ENCODE results near the gene ZWILCH. TPM values are rescaled to one million over a fixed set of nuclear protein-coding genes. Genes with fewer than 3 reads are reported as not detected.

ZWILCH gene
- total and polyA plus RNA-seq, 9 donors = 3.5 to 9.6 (median 6.2) TPM

GRCh38 chr15:66595332-66595731, 90.2 kb downstream of the ZWILCH start:
- H3K4me3 ChIP-seq = no peak overlapping the region
- intact Hi-C loops (cut with DNase I) = no loop called here
- DNase-seq = no peak
- H3K27me3 ChIP-seq = no peaks in the 10 kb centered on the region
- no peak for TF ChIP-seq POLR2A (IDR thresholded peaks at IDR 0.05)
- H3K27ac ChIP-seq = no peak overlapping the region
- H3K4me1 ChIP-seq (ENCODE audit: insufficient read depth) = no peaks in the 10 kb centered on the region
- no peaks in the 10 kb centered on the region for H3K36me3 ChIP-seq
- no peaks in the 10 kb centered on the region for H3K9me3 ChIP-seq

- TF ChIP-seq POLR2A (IDR thresholded peaks at IDR 0.05) (no peak), CTCF (IDR thresholded peaks at IDR 0.05) (no peak), EP300 (IDR thresholded peaks at IDR 0.05) (no peak)
- no peak for DNase-seq
- intact Hi-C loops (cut with DNase I) = no loop called here
- Histone ChIP-seq H3K9me3 (no peaks in the 10 kb centered on the region), H3K27me3 (no peaks in the 10 kb centered on the region), H3K36me3 (no peaks in the 10 kb centered on the region), H3K27ac (no peak overlapping the region), H3K4me3 (no peak overlapping the region), H3K4me1 (ENCODE audit: insufficient read depth) (no peaks in the 10 kb centered on the region)
- 68 to 76% (median 76%) methylated on average over 8 of the region's 8 CpGs for WGBS, 3 donors
Observed at GRCh38 chr15:66595931-66596545, 90.9 kb downstream of the ZWILCH start.

GRCh38 chr15:66598095-66598815, 93.1 kb downstream of the ZWILCH start:
- H3K36me3 ChIP-seq = no peaks in the 10 kb centered on the region
- no peak for TF ChIP-seq EP300 (IDR thresholded peaks at IDR 0.05)
- TF ChIP-seq POLR2A (IDR thresholded peaks at IDR 0.05) = no peak
- TF ChIP-seq CTCF (IDR thresholded peaks at IDR 0.05) = no peak
- no peaks in the 10 kb centered on the region for H3K27me3 ChIP-seq
- H3K4me1 ChIP-seq (ENCODE audit: insufficient read depth) = no peaks in the 10 kb centered on the region
- DNase-seq = no peak
- intact Hi-C loops (cut with DNase I) = no loop called here
- H3K9me3 ChIP-seq = no peaks in the 10 kb centered on the region
- H3K4me3 ChIP-seq = no peak overlapping the region
- H3K27ac ChIP-seq = no peak overlapping the region
- 70 to 83% (median 83%) methylated on average over 14 of the region's 14 CpGs for WGBS, 3 donors

Small RNA genes within 50 kb of the gene (microRNA-seq; reads per million reads assigned to microRNA genes)
- 0 reads per million in 3 donors for gene MIR4512

Small RNA genes within 50 kb of the gene (small RNA-seq; reads per million reads assigned to genes)
- not detected for gene MIR4512
- gene RF01159 = not detected
- not detected for gene SNORD16
- gene SNORD18A = not detected
- not detected for gene SNORD18B
- gene SNORD18C = not detected

Other genes with a start within 250 kb of the ZWILCH start
- 10 to 100 TPM; 23.4 to 39.6 (median 31.9) TPM for gene DIS3L, start 211.8 kb upstream of the ZWILCH start, total RNA-seq
- gene DIS3L, start 211.8 kb upstream of the ZWILCH start, polyA plus RNA-seq = 10 to 100 TPM; 19.6 to 54.6 TPM
- gene TIPIN, start 148.6 kb upstream of the ZWILCH start, total RNA-seq = 10 to 100 TPM in 1 of 7 donors, 1 to 10 TPM in 6; 5.5 to 12.6 (median 8.3) TPM
- 1 to 10 TPM; 4.5 to 7.6 TPM for gene TIPIN, start 148.6 kb upstream of the ZWILCH start, polyA plus RNA-seq
- gene MAP2K1, start 118.4 kb upstream of the ZWILCH start, total RNA-seq = 10 to 100 TPM; 21.6 to 44.8 (median 35.6) TPM
- 10 to 100 TPM; 24.3 to 32.8 TPM for gene MAP2K1, start 118.4 kb upstream of the ZWILCH start, polyA plus RNA-seq
- gene SNAPC5, start 7.6 kb upstream of the ZWILCH start, total RNA-seq = 10 to 100 TPM; 14.6 to 33.4 (median 28.2) TPM
- 10 to 100 TPM; 21.2 to 33.2 TPM for gene SNAPC5, start 7.6 kb upstream of the ZWILCH start, polyA plus RNA-seq
- 1,000 to 10,000 TPM; 3,226 to 5,904 (median 4,447) TPM for gene RPL4, start 471 bp upstream of the ZWILCH start, total RNA-seq
- gene RPL4, start 471 bp upstream of the ZWILCH start, polyA plus RNA-seq = 1,000 to 10,000 TPM; 5,574 to 6,065 TPM
- gene LCTL, start 60.7 kb downstream of the ZWILCH start, total RNA-seq = not detected
- gene LCTL, start 60.7 kb downstream of the ZWILCH start, polyA plus RNA-seq = under 1 TPM in 1 of 2 donors, not detected in 1; 0.23 TPM
- 10 to 100 TPM in 6 of 7 donors, 1 to 10 TPM in 1; 7.1 to 20.3 (median 14.1) TPM for gene SMAD6, start 196.9 kb downstream of the ZWILCH start, total RNA-seq
- gene SMAD6, start 196.9 kb downstream of the ZWILCH start, polyA plus RNA-seq = 10 to 100 TPM in 1 of 2 donors, 1 to 10 TPM in 1; 3.8 to 10.9 TPM

Measured in ovary (tissue), 9 donors.